ENCODE measurements around the gene NTN1. TPM values are rescaled to one million over a fixed set of nuclear protein-coding genes. Genes with fewer than 3 reads are reported as not detected.

The NTN1 gene
- total RNA-seq, 1 experiment from 2014 or later: 14.5 TPM

DNA sequence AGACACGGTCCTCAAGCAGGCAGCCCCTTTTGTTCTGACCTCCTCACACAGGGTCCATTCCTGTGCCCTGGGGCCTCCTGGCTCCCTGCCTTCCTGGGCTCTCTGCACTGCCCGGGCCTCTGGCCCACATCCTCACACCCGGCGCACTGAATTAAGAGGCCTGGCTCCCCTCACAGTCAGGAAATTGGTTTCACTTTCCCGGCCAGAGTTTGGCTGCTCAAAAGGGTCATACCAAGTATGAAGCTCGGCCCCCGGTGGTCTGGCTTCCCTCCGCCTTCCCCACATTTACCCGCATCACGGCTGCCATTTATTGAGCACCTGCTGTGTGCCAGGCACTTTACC is 220.0 kb downstream of the NTN1 start:
- no peak for DNase-seq (ENCODE audit: low read depth, low spot score)
- BruUV-seq (replicated peaks): no TSS peak
- CTCF ChIA-PET: no interaction called here
- ATAC-seq: no peak
- POLR2A ChIA-PET: no interaction called here
- Histone ChIP-seq H3K36me3 (ENCODE audit: control insufficient read depth, insufficient read depth, low read length) (no peaks in the 10 kb centered on the region), H3K4me1 (ENCODE audit: control insufficient read depth, insufficient read depth, low read length) (peaks cover 10% of the 10 kb centered on the region), H3K4me3 (ENCODE audit: low read depth in 2 of 2, low read length in 2 of 2) (no peak overlapping the region), H3K27ac (ENCODE audit: low read length) (no peak overlapping the region), H3K9me3 (ENCODE audit: control insufficient read depth, insufficient read depth, low read depth, low read length) (no peaks in the 10 kb centered on the region), H3K27me3 (ENCODE audit: control insufficient read depth, insufficient read depth, low read length) (no peaks in the 10 kb centered on the region)
- in situ Hi-C loops (cut with HindIII; ENCODE audit: low pct_unique_long_range_greater_than_20kb, low sequenced_read_pairs): no loop called here
- intact Hi-C loops (cut with micrococcal nuclease; ENCODE audit: unreplicated experiment): no loop called here
- TF ChIP-seq POLR2AphosphoS5 (IDR thresholded peaks at IDR 0.05; ENCODE audit: low read depth, low read length): no peak
- no peak for TF ChIP-seq SIN3A (IDR thresholded peaks at IDR 0.05; ENCODE audit: borderline replicate concordance, insufficient read depth, low read depth, low read length)
- no peak for TF ChIP-seq REST (IDR thresholded peaks at IDR 0.05; ENCODE audit: insufficient read depth in 1 of 2, low read depth in 2 of 2, low read length in 1 of 2)
- TF ChIP-seq TCF7L2 (IDR thresholded peaks at IDR 0.05; ENCODE audit: low read depth, low read length): no peak

DNA sequence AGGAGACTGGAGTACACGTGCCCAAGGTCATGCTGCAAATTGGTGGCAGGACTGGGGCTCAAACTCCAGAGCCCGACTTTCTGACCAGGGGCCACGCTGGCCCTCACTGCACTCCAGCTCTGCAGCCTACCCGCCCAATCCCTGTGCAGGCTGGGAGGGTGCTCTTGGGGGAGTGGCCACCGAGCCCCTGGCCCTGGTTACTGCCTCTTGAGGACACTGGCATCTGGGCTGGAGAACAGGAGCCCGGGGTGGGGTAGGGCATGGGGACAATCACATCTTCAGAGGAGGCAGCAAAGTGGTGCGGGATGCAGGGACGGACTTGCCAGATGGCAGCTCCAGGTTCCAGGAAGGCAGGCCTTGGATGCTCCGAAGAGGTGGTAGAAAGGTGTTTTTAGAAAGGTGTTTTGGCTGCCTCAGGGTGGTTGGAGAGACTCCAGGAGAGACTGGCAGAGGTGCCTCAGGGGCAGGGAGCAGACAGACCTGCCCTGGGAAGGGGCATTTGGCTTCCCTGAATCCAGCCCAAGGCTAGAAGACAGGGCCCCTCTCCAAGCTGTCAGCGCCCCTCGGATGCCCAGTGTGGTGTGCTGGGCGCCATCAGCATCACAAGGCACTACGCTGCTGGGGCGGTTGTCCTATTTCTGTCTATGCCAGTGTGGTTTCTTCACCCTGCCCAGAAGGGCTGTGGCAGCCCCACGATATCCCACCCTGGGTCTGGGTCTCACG is 220.6 kb downstream of the NTN1 start:
- ATAC-seq (no peak), DNase-seq (ENCODE audit: low read depth, low spot score) (no peak)
- H3K27me3 ChIP-seq (ENCODE audit: control insufficient read depth, insufficient read depth, low read length): no peaks in the 10 kb centered on the region
- in situ Hi-C loops (cut with HindIII; ENCODE audit: low pct_unique_long_range_greater_than_20kb, low sequenced_read_pairs) (no loop called here), intact Hi-C loops (cut with micrococcal nuclease; ENCODE audit: unreplicated experiment) (no loop called here)
- no peaks in the 10 kb centered on the region for H3K9me3 ChIP-seq (ENCODE audit: control insufficient read depth, insufficient read depth, low read depth, low read length)
- no peak overlapping the region for H3K27ac ChIP-seq (ENCODE audit: low read length)
- no TSS peak for BruUV-seq (replicated peaks)
- TF ChIP-seq REST (IDR thresholded peaks at IDR 0.05; ENCODE audit: insufficient read depth in 1 of 2, low read depth in 2 of 2, low read length in 1 of 2) (no peak), TCF7L2 (IDR thresholded peaks at IDR 0.05; ENCODE audit: low read depth, low read length) (no peak), SIN3A (IDR thresholded peaks at IDR 0.05; ENCODE audit: borderline replicate concordance, insufficient read depth, low read depth, low read length) (no peak), CTCF (IDR thresholded peaks at IDR 0.05) (no peak), POLR2AphosphoS5 (IDR thresholded peaks at IDR 0.05; ENCODE audit: low read depth, low read length) (no peak)
- H3K4me1 ChIP-seq (ENCODE audit: control insufficient read depth, insufficient read depth, low read length): peaks cover 10% of the 10 kb centered on the region
- H3K4me3 ChIP-seq (ENCODE audit: low read depth in 2 of 2, low read length in 2 of 2): no peak overlapping the region
- POLR2A ChIA-PET: interaction anchor here (0.5 kb wide), 1 partner anchor 261 kb away, joined by 7 read pairs; no protein-coding TSS in a partner anchor
- CTCF ChIA-PET: no interaction called here
- no peaks in the 10 kb centered on the region for H3K36me3 ChIP-seq (ENCODE audit: control insufficient read depth, insufficient read depth, low read length)
